Bronchial epithelial cell (primary cell): ENCODE results near the gene VGF. TPM values are rescaled to one million over a fixed set of nuclear protein-coding genes. Genes with fewer than 3 reads are reported as not detected.

Experiments used
- DNase-seq: peaks from one replicate; pipeline ENCODE4 v3.0.0-alpha.2; 2010; ENCODE audit warnings: low read depth
- FAIRE-seq: peaks from 2 replicates; lab custom pipeline; 2011; peaks lifted over from hg19 to GRCh38; lab: Jason Lieb, UNC
- H3K27me3 ChIP-seq: 2 replicates; pipeline ENCODE4 v1.5.1; 2011; ENCODE audit warnings: low read length; ENCODE audit not compliant: control insufficient read depth, insufficient read depth
- H3K36me3 ChIP-seq: 2 replicates; pipeline ENCODE4 v1.5.1; 2011; ENCODE audit warnings: low read length; ENCODE audit not compliant: control insufficient read depth, insufficient read depth
- H3K4me3 ChIP-seq: 2 replicates; pipeline ENCODE4 v1.5.1; 2011; ENCODE audit warnings: mild to moderate bottlenecking, low read depth, low read length, control low read depth
- CTCF ChIP-seq: IDR thresholded peaks from 2 replicates; pipeline ENCODE4 v1.5.1; 2011; ENCODE audit warnings: mild to moderate bottlenecking, moderate library complexity, low read length, control low read depth, inconsistent platforms; ENCODE audit not compliant: insufficient read depth, severe bottlenecking
- total RNA-seq: library from RNA; depleted of rRNA; stranded (reverse); fragments of >200 nt; gene quantifications from 2 replicates; pipeline ENCODE4 v1.2.1, GENCODE V29; 2014

Gene VGF
- total RNA-seq, 1 donor from 2014 or later: not detected

- no peak for TF ChIP-seq CTCF
- Histone ChIP-seq H3K27me3 (peaks cover 30% of the 10 kb centered on the region), H3K36me3 (no peaks in the 10 kb centered on the region), H3K4me3 (no peak within 1 kb of the TSS)
- no peak for FAIRE-seq
- no peak for DNase-seq
These were observed 14.9 kb upstream of the VGF start, which contains the start of gene NAT16 for GRCh38 chr7:101180130-101180755. NAT16 (minus strand) TSS chr7:101180293; CDS start chr7:101174807, 5,486 bp downstream.

- Histone ChIP-seq H3K27me3 (peaks cover 34% of the 10 kb centered on the region), H3K4me3 (no peak overlapping the region), H3K36me3 (no peaks in the 10 kb centered on the region)
- TF ChIP-seq CTCF: no peak
- FAIRE-seq: no peak
- no peak for DNase-seq
These were observed 14.3 kb upstream of the VGF start for GRCh38 chr7:101179713-101180112.

GRCh38 chr7:101179117-101179516, 13.7 kb upstream of the VGF start:
- peaks cover 40% of the 10 kb centered on the region for H3K27me3 ChIP-seq
- TF ChIP-seq CTCF: no peak
- no peak for DNase-seq

GRCh38 chr7:101177644-101178043, 12.3 kb upstream of the VGF start:
- TF ChIP-seq CTCF: no peak
- DNase-seq (no peak), FAIRE-seq (no peak)
- peaks cover 47% of the 10 kb centered on the region for H3K27me3 ChIP-seq
- no peak overlapping the region for H3K4me3 ChIP-seq
- H3K36me3 ChIP-seq: no peaks in the 10 kb centered on the region

More at GRCh38 chr7:101179117-101179516, 13.7 kb upstream of the VGF start:
- no peaks in the 10 kb centered on the region for H3K36me3 ChIP-seq
- H3K4me3 ChIP-seq: no peak overlapping the region
- no peak for FAIRE-seq

GRCh38 chr7:101175664-101176063, 10.3 kb upstream of the VGF start:
- H3K36me3 ChIP-seq: no peaks in the 10 kb centered on the region
- H3K4me3 ChIP-seq: no peak overlapping the region
- no peak for FAIRE-seq
- peaks cover 63% of the 10 kb centered on the region for H3K27me3 ChIP-seq
- TF ChIP-seq CTCF: no peak
- no peak for DNase-seq

- TF ChIP-seq CTCF: no peak
- peaks cover 61% of the 10 kb centered on the region for H3K27me3 ChIP-seq
- FAIRE-seq (no peak), DNase-seq (no peak)
- no peaks in the 10 kb centered on the region for H3K36me3 ChIP-seq
- no peak overlapping the region for H3K4me3 ChIP-seq
These were observed 9.0 kb upstream of the VGF start for GRCh38 chr7:101174322-101174854.
